H1 (cell line): ENCODE data around the gene OSR1. TPM values are rescaled to one million over a fixed set of nuclear protein-coding genes. Genes with fewer than 3 reads are reported as not detected.

Experiments
- CTCF ChIA-PET: fragments of 300-600 bp; sonication (Branson Sonifier 250); formaldehyde crosslinking; loops from one replicate; lab custom pipeline; 2021; ENCODE audit not compliant: partially characterized antibody; lab: Charles Lee
- POLR2A ChIA-PET: fragments of 300-600 bp; sonication (Branson Sonifier 250); formaldehyde crosslinking; loops from one replicate; lab custom pipeline; 2021; ENCODE audit warnings: inconsistent platforms; ENCODE audit not compliant: partially characterized antibody; lab: Charles Lee
- DNase-seq, 2 experiments: peaks; one replicate each; pipeline versions ENCODE4 v3.0.0 to v3.0.0-alpha.2; 2010 to 2022; ENCODE audit warnings: low spot score in 2 of 2, low read depth in 1 of 2, mixed read lengths in 1 of 2
- FAIRE-seq: peaks from 2 replicates; lab custom pipeline; 2011; peaks lifted over from hg19 to GRCh38; lab: Jason Lieb, UNC
- H2AFZ ChIP-seq: 2 replicates; pipeline ENCODE4 v1.8.1; 2012; ENCODE audit warnings: low read length, inconsistent platforms
- H2AK5ac ChIP-seq: 2 replicates; pipeline ENCODE4 v1.6.1; 2013; ENCODE audit warnings: low read depth, low read length
- H2BK120ac ChIP-seq: replicated peaks from 2 replicates; pipeline ENCODE3; 2013; ENCODE audit warnings: low read depth, low read length, inconsistent platforms
- H2BK12ac ChIP-seq: 2 replicates; pipeline ENCODE4 v1.6.1; 2013; ENCODE audit warnings: low read depth, low read length
- H2BK15ac ChIP-seq: 2 replicates; pipeline ENCODE4 v1.6.1; 2013; ENCODE audit warnings: low read length
- H2BK20ac ChIP-seq: 2 replicates; pipeline ENCODE4 v1.6.1; 2013; ENCODE audit warnings: low read length
- H2BK5ac ChIP-seq: 2 replicates; pipeline ENCODE4 v1.6.1; 2013; ENCODE audit warnings: low read depth, low read length
- H3K14ac ChIP-seq: 2 replicates; pipeline ENCODE4 v1.6.1; 2013; ENCODE audit warnings: inconsistent platforms; ENCODE audit not compliant: insufficient read length
- H3K18ac ChIP-seq: 2 replicates; pipeline ENCODE4 v1.6.1; 2013; ENCODE audit warnings: low read length; ENCODE audit errors: extremely low read depth
- H3K23ac ChIP-seq: 2 replicates; pipeline ENCODE4 v1.6.1; 2013; ENCODE audit warnings: inconsistent platforms; ENCODE audit not compliant: insufficient read length
- H3K23me2 ChIP-seq: 2 replicates; pipeline ENCODE4 v1.6.1; 2013; ENCODE audit warnings: low read depth, low read length
- H3K27ac ChIP-seq: 2 replicates; pipeline ENCODE4 v1.6.1; 2011; ENCODE audit warnings: low read depth, low read length, inconsistent platforms
- H3K27me3 ChIP-seq, 4 experiments: replicated peaks in 1 of 4; 1 replicate in 1 of 4; 2 replicates in 3 of 4; pipeline versions ENCODE4 v1.6.1 to v1.8.1; 2011 to 2013; ENCODE audit warnings: low read length in 3 of 4, mild to moderate bottlenecking in 3 of 4, inconsistent platforms in 2 of 4, mixed read lengths in 2 of 4, moderate library complexity in 1 of 4; ENCODE audit not compliant: control insufficient read depth in 3 of 4, insufficient read depth in 3 of 4; ENCODE audit errors: extremely low read depth in 1 of 4
- H3K36me3 ChIP-seq, 4 experiments: 2 replicates each; pipeline versions ENCODE4 v1.6.1 to v1.8.1; 2011 to 2013; ENCODE audit warnings: mild to moderate bottlenecking in 4 of 4, low read length in 3 of 4, moderate library complexity in 2 of 4, control low read depth in 1 of 4, inconsistent platforms in 1 of 4; ENCODE audit not compliant: insufficient read depth in 4 of 4, control insufficient read depth in 2 of 4
- H3K4ac ChIP-seq: replicated peaks from 2 replicates; pipeline ENCODE3; 2013; ENCODE audit warnings: low read length, low read depth, mixed read lengths, inconsistent platforms; ENCODE audit not compliant: insufficient read length
- H3K4me1 ChIP-seq, 4 experiments: replicated peaks in 1 of 4; 1 replicate in 1 of 4; 2 replicates in 3 of 4; pipeline versions ENCODE4 v1.6.1 to v1.8.1; 2011 to 2013; ENCODE audit warnings: low read length in 3 of 4, inconsistent platforms in 2 of 4, mixed read lengths in 1 of 4; ENCODE audit not compliant: insufficient read depth in 4 of 4, control insufficient read depth in 3 of 4
- H3K4me2 ChIP-seq, 2 experiments: 2 replicates each; pipeline versions ENCODE4 v1.6.1 to v1.8.1; 2011 to 2013; ENCODE audit warnings: low read depth in 2 of 2, low read length in 2 of 2, control low read depth in 1 of 2, inconsistent platforms in 1 of 2, mild to moderate bottlenecking in 1 of 2; ENCODE audit not compliant: insufficient read depth in 1 of 2
- H3K4me3 ChIP-seq, 4 experiments: fragments of 200-600, 300-600 bp in 1 of 4; sonication (generic), shearing (Covaris generic), sonication (Bioruptor Twin) in 1 of 4; 2 replicates each; pipeline versions ENCODE4 v1.5.1 to v1.8.1; 2011 to 2016; ENCODE audit warnings: low read length in 4 of 4, low read depth in 3 of 4, control low read depth in 2 of 4, inconsistent platforms in 2 of 4, mild to moderate bottlenecking in 2 of 4, mixed read lengths in 1 of 4, moderate library complexity in 1 of 4; ENCODE audit not compliant: insufficient read depth in 2 of 4; ENCODE audit errors: extremely low read depth in 1 of 4
- H3K56ac ChIP-seq: replicated peaks from 2 replicates; pipeline ENCODE3; 2013; ENCODE audit warnings: low read depth, mild to moderate bottlenecking, mixed read lengths, low read length, inconsistent platforms; ENCODE audit not compliant: insufficient read length
- H3K79me1 ChIP-seq: 2 replicates; pipeline ENCODE4 v1.6.1; 2013; ENCODE audit warnings: low read depth, low read length, control low read depth
- H3K79me2 ChIP-seq, 2 experiments: 2 replicates each; pipeline versions ENCODE4 v1.6.1 to v1.8.1; 2012 to 2013; ENCODE audit warnings: low read length in 2 of 2, mild to moderate bottlenecking in 2 of 2, inconsistent platforms in 1 of 2; ENCODE audit not compliant: insufficient read depth in 2 of 2, control insufficient read depth in 1 of 2
- H3K9ac ChIP-seq, 4 experiments: replicated peaks in 1 of 4; 1 replicate in 1 of 4; 2 replicates in 3 of 4; pipeline versions ENCODE4 v1.6.1 to v1.8.1; 2011 to 2013; ENCODE audit warnings: low read depth in 3 of 4, low read length in 3 of 4, control low read depth in 2 of 4, mild to moderate bottlenecking in 2 of 4, moderate library complexity in 2 of 4, inconsistent platforms in 1 of 4; ENCODE audit errors: extremely low read depth in 1 of 4
- H3K9me3 ChIP-seq, 2 experiments: 2 replicates each; pipeline versions ENCODE4 v1.6.1 to v1.8.1; 2012 to 2013; ENCODE audit warnings: mild to moderate bottlenecking in 2 of 2, moderate library complexity in 2 of 2, control low read depth in 1 of 2, inconsistent platforms in 1 of 2, low read depth in 1 of 2, low read length in 1 of 2, mixed read lengths in 1 of 2; ENCODE audit not compliant: insufficient read depth in 2 of 2
- H4K20me1 ChIP-seq, 2 experiments: replicated peaks in 1 of 2; 2 replicates each; pipeline versions ENCODE3 to v1.8.1; 2011 to 2013; ENCODE audit warnings: inconsistent platforms in 2 of 2, low read length in 2 of 2, mild to moderate bottlenecking in 1 of 2; ENCODE audit not compliant: insufficient read depth in 2 of 2, control insufficient read depth in 1 of 2
- H4K5ac ChIP-seq: 2 replicates; pipeline ENCODE4 v1.6.1; 2013; ENCODE audit warnings: low read length, low read depth, mixed read lengths, inconsistent platforms; ENCODE audit not compliant: insufficient read length
- H4K8ac ChIP-seq: 2 replicates; pipeline ENCODE4 v1.8.0; 2013; ENCODE audit warnings: mild to moderate bottlenecking, moderate library complexity, low read length, inconsistent platforms; ENCODE audit not compliant: insufficient read depth; ENCODE audit errors: extremely low read depth
- H4K91ac ChIP-seq: replicated peaks from 2 replicates; pipeline ENCODE3; 2013; ENCODE audit warnings: low read length, mixed read lengths, inconsistent platforms; ENCODE audit not compliant: insufficient read length
- ATF2 ChIP-seq: IDR thresholded peaks from 2 replicates; pipeline ENCODE4 v1.6.1; 2012; ENCODE audit warnings: low read length, inconsistent platforms
- CEBPB ChIP-seq: IDR thresholded peaks from 2 replicates; pipeline ENCODE4 v1.6.1; 2012; ENCODE audit warnings: low read depth, low read length
- CHD2 ChIP-seq: IDR thresholded peaks from 2 replicates; pipeline ENCODE4 v1.6.1; 2012; ENCODE audit warnings: low read length, improper control_type of control experiment
- KDM1A ChIP-seq: fragments of 200-600, 300-600 bp; sonication (generic); IDR thresholded peaks from 2 replicates; pipeline ENCODE4 v1.7.1; 2016; ENCODE audit warnings: mild to moderate bottlenecking, low read length, borderline replicate concordance
- KDM4A ChIP-seq: IDR thresholded peaks from one replicate; pipeline ENCODE4 v1.7.1; 2012; ENCODE audit warnings: low read depth, mild to moderate bottlenecking, moderate library complexity, low read length, inconsistent platforms; ENCODE audit not compliant: severe bottlenecking
- MAFK ChIP-seq: IDR thresholded peaks from 2 replicates; pipeline ENCODE4 v1.6.1; 2012; ENCODE audit warnings: low read depth, mild to moderate bottlenecking, improper control_type of control experiment, low read length
- NANOG ChIP-seq: IDR thresholded peaks from 2 replicates; pipeline ENCODE4 v1.6.1; 2011; ENCODE audit warnings: low read length, low read depth, mild to moderate bottlenecking, inconsistent platforms; ENCODE audit not compliant: insufficient read depth, poor library complexity, severe bottlenecking
- RBBP5 ChIP-seq: IDR thresholded peaks from 2 replicates; pipeline ENCODE4 v1.7.1; 2012; ENCODE audit warnings: low read depth, mild to moderate bottlenecking, inconsistent platforms, low read length, moderate library complexity, borderline replicate concordance
- RFX5 ChIP-seq: IDR thresholded peaks from 2 replicates; pipeline ENCODE4 v1.6.1; 2011; ENCODE audit warnings: low read depth, low read length, improper control_type of control experiment, borderline replicate concordance
- SIN3A ChIP-seq, 2 experiments: IDR thresholded peaks in 1 of 2; conservative IDR thresholded peaks in 1 of 2; 2 replicates each; pipeline ENCODE4 v1.6.1; 2011 to 2012; ENCODE audit warnings: low read length in 2 of 2, improper control_type of control experiment in 1 of 2, low read depth in 1 of 2, mild to moderate bottlenecking in 1 of 2
- SIRT6 ChIP-seq: IDR thresholded peaks from one replicate; pipeline ENCODE4 v1.7.1; 2012; ENCODE audit warnings: low read length, inconsistent platforms
- SP1 ChIP-seq: IDR thresholded peaks from 2 replicates; pipeline ENCODE4 v1.6.1; 2011; ENCODE audit warnings: low read depth, low read length
- SP4 ChIP-seq: IDR thresholded peaks from 2 replicates; pipeline ENCODE4 v1.6.1; 2012; ENCODE audit warnings: low read length, inconsistent platforms
- WGBS, 2 experiments: shearing (Covaris generic) in 1 of 2; methylation state at CpG; one replicate each; pipeline versions ENCODE4 v1.1.6 to v1.1.7; 2013 to 2015; ENCODE audit warnings: low lambda C conversion rate in 2 of 2, mixed read lengths in 2 of 2, inconsistent platforms in 1 of 2, low coverage in 1 of 2, missing lambda C conversion rate in 1 of 2; ENCODE audit not compliant: insufficient replicate concordance in 2 of 2, insufficient coverage in 1 of 2, insufficient read length in 1 of 2; ENCODE audit errors: extremely low coverage in 1 of 2, missing lambda C conversion rate in 1 of 2; 5-methylcytosine and 5-hydroxymethylcytosine counted together
- polyA plus RNA-seq, 7 experiments: library from polyadenylated mRNA; depleted of rRNA in 3 of 7; stranded (reverse) in 5 of 7; unstranded in 2 of 7; fragments of >200 nt in 5 of 7; fragments of 200-250 nt in 2 of 7; gene quantifications; 1 replicate in 5 of 7; 2 replicates in 1 of 7; 4 replicates in 1 of 7; pipeline versions ENCODE4 v1.2.1 to v1.2.3, GENCODE V29; 2011 to 2013; ENCODE audit warnings: missing spikeins in 2 of 7, mixed read lengths in 2 of 7
- total RNA-seq: library from RNA; stranded (reverse); fragmentation: NEBNext Ultra II Directional; extraction: Animal tissue kit (Norgen Biotek cat#: 25700); gene quantifications from 2 replicates; pipeline ENCODE4 v1.2.1, GENCODE V29; 2021

The OSR1 gene
- total and polyA plus RNA-seq, 2 of the 8 experiments (the other 6 are each of a cell fraction or from before 2014, with no cell fraction given): 0.05 to 0.22 TPM

- Histone ChIP-seq H2BK120ac (no peak overlapping the region), H3K4me2 (no peak overlapping the region), H4K91ac (no peak overlapping the region), H3K18ac (no peak overlapping the region), H3K79me2 (no peaks in the 10 kb centered on the region), H4K8ac (no peak overlapping the region), H3K27me3 (peaks cover 40 to 60% (median 50%) of the 10 kb centered on the region in 4 experiments), H3K14ac (no peak overlapping the region), H2AK5ac (no peak overlapping the region), H2BK20ac (no peak overlapping the region), H3K23ac (no peak overlapping the region), H2BK15ac (no peak overlapping the region), H3K56ac (no peak overlapping the region), H3K23me2 (peaks cover 7% of the 10 kb centered on the region; the same call in 1 of the 2 replicates), H3K36me3 (no peaks in the 10 kb centered on the region), H3K9me3 (no peaks in the 10 kb centered on the region), H3K27ac (no peak overlapping the region), H3K79me1 (no peaks in the 10 kb centered on the region; the same call in 1 of the 2 replicates), H3K4me1 (peaks cover 0 to 16% (median 5%) of the 10 kb centered on the region in 4 experiments; a peak in 5 of 7 replicates), H2BK5ac (no peak overlapping the region), H2AFZ (no peak overlapping the region), H3K9ac (no peak overlapping the region), H4K20me1 (peaks cover 5 to 15% of the 10 kb centered on the region in 2 experiments), H3K4me3 (no peak overlapping the region), H3K4ac (no peak overlapping the region), H4K5ac (no peak overlapping the region), H2BK12ac (no peak overlapping the region)
- FAIRE-seq (no peak), DNase-seq (no peak)
- WGBS, 2 experiments: 67% methylated on average over 3 of the region's 3 CpGs; no CpG with 5 or more reads in 1 of the 2 experiments
- ChIA-PET CTCF (interaction anchor here (1.0 to 1.5 kb wide), 6 partner anchors 14 to 498 kb away, joined by 3 to 5 read pairs (median 4); no protein-coding TSS in a partner anchor), POLR2A (no interaction called here)
- TF ChIP-seq SIRT6: no peak
- no peak for TF ChIP-seq RBBP5
- no peak for TF ChIP-seq RFX5
- no peak for TF ChIP-seq CEBPB
- no peak for TF ChIP-seq KDM4A
- no peak for TF ChIP-seq CHD2
- TF ChIP-seq NANOG: no peak
- no peak for TF ChIP-seq KDM1A
- no peak for TF ChIP-seq SP1
- no peak for TF ChIP-seq MAFK
- TF ChIP-seq ATF2: no peak
- no peak for TF ChIP-seq SP4
- TF ChIP-seq SIN3A (conservative IDR thresholded peaks at IDR 0.05 in 1 of 2, IDR thresholded peaks at IDR 0.05 in 1 of 2; ENCODE audit: low read depth in 1 of 2, low read length in 2 of 2): no peak
These were observed 6.7 kb upstream of the OSR1 start for GRCh38 chr2:19365126-19365525.
